ENCODE data around the gene MTHFD1. TPM values are rescaled to one million over a fixed set of nuclear protein-coding genes. Genes with fewer than 3 reads are reported as not detected.

The MTHFD1 gene
- total and polyA plus RNA-seq, 12 donors = 34.5 to 85.2 (median 66.0) TPM

- intact Hi-C loops (cut with DNase I) = loop anchor here in 9 of 10 donors (5.0 to 10.0 kb wide), 5 partner anchors 39 to 134 kb away; no protein-coding TSS in a partner anchor
- no peak overlapping the region for H3K4me3 ChIP-seq
- no peaks in the 10 kb centered on the region for H3K9me3 ChIP-seq
- H3K36me3 ChIP-seq = peaks cover 0 to 23% (median 0%) of the 10 kb centered on the region in 9 donors
- no peak for TF ChIP-seq CTCF (IDR thresholded peaks at IDR 0.05)
- no peak overlapping the region for H3K27ac ChIP-seq
- ATAC-seq (no peak), DNase-seq (no peak)
- 95% methylated on average over 8 of the region's 8 CpGs for WGBS, 2 donors
- H3K4me1 ChIP-seq = peaks cover 0 to 5% (median 0%) of the 10 kb centered on the region in 9 donors
- no peaks in the 10 kb centered on the region for H3K27me3 ChIP-seq
Measured at GRCh38 chr14:64476438-64476837, 88.3 kb downstream of the MTHFD1 start.

GRCh38 chr14:64478634-64479250 is 90.6 kb downstream of the MTHFD1 start:
- DNase-seq (no peak), ATAC-seq (no peak)
- Histone ChIP-seq H3K27me3 (no peaks in the 10 kb centered on the region), H3K4me3 (no peak overlapping the region), H3K4me1 (peaks cover 0 to 5% (median 0%) of the 10 kb centered on the region in 9 donors), H3K9me3 (no peaks in the 10 kb centered on the region), H3K27ac (no peak overlapping the region), H3K36me3 (peaks cover 0 to 37% (median 0%) of the 10 kb centered on the region in 9 donors)
- peak; percentile 12 to 68 (median 55) for TF ChIP-seq CTCF (IDR thresholded peaks at IDR 0.05)
- intact Hi-C loops (cut with DNase I) = loop anchor here in 9 of 10 donors (2.0 to 10.0 kb wide), 7 partner anchors 41 to 136 kb away; no protein-coding TSS in a partner anchor

- Histone ChIP-seq H3K36me3 (peaks cover 0 to 77% (median 31%) of the 10 kb centered on the region in 9 donors), H3K4me3 (no peak overlapping the region), H3K27me3 (no peaks in the 10 kb centered on the region), H3K4me1 (peaks cover 0 to 28% (median 13%) of the 10 kb centered on the region in 9 donors), H3K9me3 (no peaks in the 10 kb centered on the region), H3K27ac (no peak overlapping the region)
- WGBS, 2 donors = 88 to 97% methylated on average over 5 of the region's 5 CpGs
- intact Hi-C loops (cut with DNase I) = loop anchor here in 1 of 10 donors (10.0 kb wide), 1 partner anchor 144 kb away; no protein-coding TSS in a partner anchor
- ATAC-seq = no peak
- no peak for DNase-seq
- no peak for TF ChIP-seq CTCF (IDR thresholded peaks at IDR 0.05)
Measured at GRCh38 chr14:64488590-64489099, 100.5 kb downstream of the MTHFD1 start.

- TF ChIP-seq CTCF (IDR thresholded peaks at IDR 0.05) = no peak
- Histone ChIP-seq H3K27me3 (no peaks in the 10 kb centered on the region), H3K36me3 (peaks cover 0 to 69% (median 27%) of the 10 kb centered on the region in 9 donors), H3K9me3 (no peaks in the 10 kb centered on the region), H3K4me1 (peaks cover 0 to 29% (median 17%) of the 10 kb centered on the region in 9 donors), H3K27ac (peak overlapping the region in 2 of 10 donors; percentile 9 to 13), H3K4me3 (no peak overlapping the region)
- DNase-seq (no peak), ATAC-seq (peak in 4 of 8 donors; percentile 28 to 68 (median 64))
- intact Hi-C loops (cut with DNase I) = no loop called here
- WGBS, 2 donors = 46 to 64% methylated on average over 2 of the region's 2 CpGs
Measured at GRCh38 chr14:64491637-64492036, 103.5 kb downstream of the MTHFD1 start.
